ENCODE results near the gene SELPLG. TPM values are rescaled to one million over a fixed set of nuclear protein-coding genes. Genes with fewer than 3 reads are reported as not detected.
"Not testable (repeated sequence)": the region's sequence is repeated elsewhere in the genome, so short reads cannot be mapped to it uniquely, and the experiment has no call there.

Gene SELPLG
- total and polyA plus RNA-seq, 2 donors (not counting 1 experiment from before 2014, with no cell fraction given), result 6.1 to 8.0 TPM

DNA sequence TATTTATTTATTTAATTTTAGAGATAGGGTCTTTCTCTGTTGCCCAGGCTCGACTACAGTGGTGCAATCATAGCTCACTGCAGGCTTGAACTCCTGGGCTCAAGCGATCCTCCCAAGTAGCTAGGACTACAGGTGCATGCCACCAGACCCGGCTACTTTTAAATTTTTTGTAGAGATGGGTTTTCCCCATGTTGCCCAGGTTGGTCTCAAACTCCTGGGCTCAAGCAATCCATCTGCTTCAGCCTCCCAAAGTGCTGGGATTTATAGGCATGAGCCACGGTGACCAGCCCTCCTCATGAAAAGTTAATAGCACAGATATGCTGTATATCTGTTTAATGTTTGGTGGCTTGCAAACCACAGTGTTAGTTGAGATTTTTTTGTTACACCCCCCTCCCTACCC, 2.4 kb downstream of the SELPLG start:
- Histone ChIP-seq H3K9ac (ENCODE audit: low read length) (peak overlapping the region; percentile 50), H3K4me1 (ENCODE audit: control insufficient read depth in 2 of 2, insufficient read depth in 2 of 2, low read length in 2 of 2) (peaks cover 72 to 89% of the 10 kb centered on the region in 2 donors), H3K79me2 (ENCODE audit: control insufficient read depth, insufficient read depth, low read length) (peaks cover 33% of the 10 kb centered on the region), H3K4me2 (replicated peaks; ENCODE audit: low read depth, low read length, poor library complexity, severe bottlenecking) (peak overlapping the region; percentile 84), H3K27ac (ENCODE audit: low read length in 2 of 2) (peak overlapping the region; percentile 92 to 95), H3K4me3 (ENCODE audit: control extremely low read depth in 1 of 5, extremely low read depth in 1 of 5, insufficient read depth in 1 of 5, low read depth in 2 of 5, low read length in 4 of 5) (peak overlapping the region in 2 of 5 experiments; percentile 38 to 48)
- H3K9me3 Mint-ChIP-seq (ENCODE audit: insufficient read depth); H3K36me3 ChIP-seq (replicated peaks in 1 of 2; ENCODE audit: control extremely low read depth in 1 of 2, control insufficient read depth in 1 of 2, extremely low read depth in 1 of 2, insufficient read depth in 2 of 2, low read length in 1 of 2); H4K20me1 ChIP-seq (ENCODE audit: control insufficient read depth, insufficient read depth, low read length, poor library complexity, severe bottlenecking); DNase-seq; H3K27me3 ChIP-seq (replicated peaks in 1 of 4; ENCODE audit: control extremely low read depth in 1 of 4, control insufficient read depth in 3 of 4, insufficient read depth in 4 of 4, low read length in 3 of 4); H2AFZ ChIP-seq (ENCODE audit: insufficient read depth, low read depth, low read length, poor library complexity, severe bottlenecking); ATAC-seq (ENCODE audit: low read depth); H3K27me3 Mint-ChIP-seq; H3K9me3 ChIP-seq (ENCODE audit: control extremely low read depth in 1 of 3, control insufficient read depth in 2 of 3, insufficient read depth in 1 of 3, low read length in 2 of 3): not testable (repeated sequence)
- ChIA-PET CTCF (interaction anchor here (8.0 to 17.3 kb wide), 4 partner anchors 14 to 64 kb away, joined by 63 to 431 read pairs (median 166); partner anchors contain the start of genes ISCU and SART3), POLR2A (interaction anchor here (0.8 to 14.8 kb wide), 3 partner anchors 14 to 67 kb away, joined by 3 to 133 read pairs (median 14); no protein-coding TSS in a partner anchor)
- peak overlapping the region; percentile 97 for H3K27ac Mint-ChIP-seq
- H3K4me3 Mint-ChIP-seq, result peak overlapping the region; percentile 83
- WGBS (ENCODE audit: insufficient coverage), result 83% methylated on average over 3 of the region's 4 CpGs
- intact Hi-C loops (cut with micrococcal nuclease), result loop anchor here (10.0 kb wide), 2 partner anchors 464 to 516 kb away; partner anchors contain the start of genes ALKBH2 and UNG
- H3K4me1 Mint-ChIP-seq, result peaks cover 83% of the 10 kb centered on the region

DNA sequence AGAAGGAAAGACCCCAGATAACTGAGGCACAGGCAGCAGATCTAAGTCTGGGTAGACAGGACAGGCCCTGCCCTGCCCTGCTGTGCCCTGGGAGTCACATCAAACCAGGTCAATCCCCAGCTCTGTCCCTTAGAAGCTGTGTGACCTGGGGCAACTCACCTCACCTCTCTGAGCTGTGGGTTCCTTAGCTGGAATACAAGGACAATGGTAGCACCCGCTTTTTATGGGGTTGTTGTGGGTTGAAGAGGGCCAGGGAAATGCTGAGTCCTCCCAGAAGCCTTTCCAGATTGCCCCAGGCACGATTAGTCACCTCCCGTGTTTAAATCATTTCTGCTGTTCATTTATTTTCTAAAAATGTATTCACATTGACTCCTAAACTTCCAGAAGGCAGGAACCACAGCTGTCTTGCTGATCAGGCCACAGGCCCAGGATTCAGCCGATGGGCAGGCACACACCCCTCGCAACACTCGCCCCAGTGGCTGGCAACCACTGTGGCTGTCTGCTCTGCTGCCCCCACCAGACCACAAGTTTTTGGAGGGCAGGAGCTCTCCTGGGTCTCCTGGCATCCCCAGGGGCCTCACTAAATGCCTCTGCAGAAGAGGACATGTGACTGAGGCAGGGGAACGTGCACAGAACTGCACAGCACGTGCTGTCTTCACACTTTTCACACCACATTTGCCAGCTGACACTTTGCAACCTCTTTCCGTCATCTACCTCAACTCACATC, 3.0 kb downstream of the SELPLG start:
- no peaks in the 10 kb centered on the region for H3K9me3 Mint-ChIP-seq (ENCODE audit: insufficient read depth)
- no peaks in the 10 kb centered on the region for H3K27me3 Mint-ChIP-seq
- Histone ChIP-seq H3K4me1 (ENCODE audit: control insufficient read depth in 2 of 2, insufficient read depth in 2 of 2, low read length in 2 of 2) (peaks cover 72 to 89% of the 10 kb centered on the region in 2 donors), H3K4me2 (replicated peaks; ENCODE audit: low read depth, low read length, poor library complexity, severe bottlenecking) (peak overlapping the region; percentile 29), H3K4me3 (ENCODE audit: control extremely low read depth in 1 of 5, extremely low read depth in 1 of 5, insufficient read depth in 1 of 5, low read depth in 2 of 5, low read length in 4 of 5) (no peak overlapping the region), H2AFZ (ENCODE audit: insufficient read depth, low read depth, low read length, poor library complexity, severe bottlenecking) (no peak overlapping the region), H3K9me3 (ENCODE audit: control extremely low read depth in 1 of 3, control insufficient read depth in 2 of 3, insufficient read depth in 1 of 3, low read length in 2 of 3) (peaks cover 0 to 8% (median 4%) of the 10 kb centered on the region in 3 donors), H3K27me3 (replicated peaks in 1 of 4; ENCODE audit: control extremely low read depth in 1 of 4, control insufficient read depth in 3 of 4, insufficient read depth in 4 of 4, low read length in 3 of 4) (no peaks in the 10 kb centered on the region), H3K79me2 (ENCODE audit: control insufficient read depth, insufficient read depth, low read length) (peaks cover 27% of the 10 kb centered on the region), H3K27ac (ENCODE audit: low read length in 2 of 2) (peak overlapping the region in 1 of 2 donors; percentile 70), H4K20me1 (ENCODE audit: control insufficient read depth, insufficient read depth, low read length, poor library complexity, severe bottlenecking) (no peaks in the 10 kb centered on the region), H3K36me3 (replicated peaks in 1 of 2; ENCODE audit: control extremely low read depth in 1 of 2, control insufficient read depth in 1 of 2, extremely low read depth in 1 of 2, insufficient read depth in 2 of 2, low read length in 1 of 2) (no peaks in the 10 kb centered on the region), H3K9ac (ENCODE audit: low read length) (no peak overlapping the region)
- peak overlapping the region; percentile 86 for H3K27ac Mint-ChIP-seq
- peaks cover 79% of the 10 kb centered on the region for H3K4me1 Mint-ChIP-seq
- DNase-seq (peak; percentile 52), ATAC-seq (ENCODE audit: low read depth) (no peak)
- TF ChIP-seq EZH2 (IDR thresholded peaks at IDR 0.05; ENCODE audit: borderline replicate concordance, insufficient read depth, low read depth, low read length, poor library complexity, severe bottlenecking), result no peak
- TF ChIP-seq, protein P1, sequence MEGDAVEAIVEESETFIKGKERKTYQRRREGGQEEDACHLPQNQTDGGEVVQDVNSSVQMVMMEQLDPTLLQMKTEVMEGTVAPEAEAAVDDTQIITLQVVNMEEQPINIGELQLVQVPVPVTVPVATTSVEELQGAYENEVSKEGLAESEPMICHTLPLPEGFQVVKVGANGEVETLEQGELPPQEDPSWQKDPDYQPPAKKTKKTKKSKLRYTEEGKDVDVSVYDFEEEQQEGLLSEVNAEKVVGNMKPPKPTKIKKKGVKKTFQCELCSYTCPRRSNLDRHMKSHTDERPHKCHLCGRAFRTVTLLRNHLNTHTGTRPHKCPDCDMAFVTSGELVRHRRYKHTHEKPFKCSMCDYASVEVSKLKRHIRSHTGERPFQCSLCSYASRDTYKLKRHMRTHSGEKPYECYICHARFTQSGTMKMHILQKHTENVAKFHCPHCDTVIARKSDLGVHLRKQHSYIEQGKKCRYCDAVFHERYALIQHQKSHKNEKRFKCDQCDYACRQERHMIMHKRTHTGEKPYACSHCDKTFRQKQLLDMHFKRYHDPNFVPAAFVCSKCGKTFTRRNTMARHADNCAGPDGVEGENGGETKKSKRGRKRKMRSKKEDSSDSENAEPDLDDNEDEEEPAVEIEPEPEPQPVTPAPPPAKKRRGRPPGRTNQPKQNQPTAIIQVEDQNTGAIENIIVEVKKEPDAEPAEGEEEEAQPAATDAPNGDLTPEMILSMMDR (IDR thresholded peaks at IDR 0.05), result no peak
- 30% methylated on average over 7 of the region's 9 CpGs for WGBS (ENCODE audit: insufficient coverage)
- ChIA-PET CTCF (interaction anchor here (0.6 to 17.3 kb wide), 5 partner anchors 9 to 173 kb away, joined by 3 to 431 read pairs (median 3); partner anchors contain the start of genes ISCU and SART3), POLR2A (interaction anchor here (0.8 to 14.8 kb wide), 4 partner anchors 7 to 63 kb away, joined by 3 to 133 read pairs (median 10); no protein-coding TSS in a partner anchor)
- peak overlapping the region; percentile 69 for H3K4me3 Mint-ChIP-seq
- intact Hi-C loops (cut with micrococcal nuclease), result loop anchor here (10.0 kb wide), 2 partner anchors 464 to 516 kb away; partner anchors contain the start of genes ALKBH2 and UNG
